A673 (cell line): ENCODE measurements around the gene OTOG.

Experiments
- CTCF ChIP-seq: fragments of 300-800, 200-600 bp; sonication (generic); conservative IDR thresholded peaks from 2 replicates; pipeline ENCODE4 v1.5.1; 2017; ENCODE audit warnings: low read depth, mild to moderate bottlenecking, antibody characterized with exemption, low read length, moderate library complexity, mixed read lengths
- EZH2 ChIP-seq: fragments of 200-600 bp; sonication (generic); IDR thresholded peaks from 2 replicates; pipeline ENCODE4 v1.6.1; 2017; ENCODE audit warnings: borderline replicate concordance, low read depth, mild to moderate bottlenecking, mixed read lengths, antibody characterized with exemption, low read length; ENCODE audit not compliant: poor library complexity, severe bottlenecking

GRCh38 chr11:17604915-17605233 lies 57.8 kb downstream of the OTOG start:
- TF ChIP-seq CTCF (no peak), EZH2 (no peak)
